Progenitor cell of endocrine pancreas (in vitro differentiated cells): ENCODE results near the gene PIN4. TPM values are rescaled to one million over a fixed set of nuclear protein-coding genes. Genes with fewer than 3 reads are reported as not detected.

Experiments used
- DNase-seq: peaks from one replicate; pipeline ENCODE4 v3.0.0; 2021; ENCODE audit warnings: low spot score; ENCODE audit not compliant: unreplicated experiment
- H3K27ac Mint-ChIP-seq: 2 replicates; pipeline ENCODE4 v1.8.0; 2021; ENCODE audit warnings: mild to moderate bottlenecking, moderate library complexity, mixed read lengths
- H3K27me3 Mint-ChIP-seq: 2 replicates; pipeline ENCODE4 v1.8.0; 2021; ENCODE audit warnings: mixed read lengths
- H3K36me3 Mint-ChIP-seq: 2 replicates; pipeline ENCODE4 v1.8.0; 2022; ENCODE audit warnings: mixed read lengths; ENCODE audit not compliant: insufficient read depth
- H3K4me1 Mint-ChIP-seq: 2 replicates; pipeline ENCODE4 v1.8.0; 2021; ENCODE audit warnings: low read depth, mixed read lengths
- H3K4me3 Mint-ChIP-seq: 2 replicates; pipeline ENCODE4 v1.8.0; 2021; ENCODE audit warnings: low read depth, mild to moderate bottlenecking, moderate library complexity, mixed read lengths
- H3K9me3 Mint-ChIP-seq: 2 replicates; pipeline ENCODE4 v1.8.0; 2021; ENCODE audit warnings: low read depth, mixed read lengths
- CTCF ChIP-seq: fragments of 200-600 bp; sonication (generic); IDR thresholded peaks from one replicate; pipeline ENCODE4 v1.5.0; 2021; ENCODE audit warnings: antibody characterized with exemption, mild to moderate bottlenecking; ENCODE audit not compliant: unreplicated experiment
- total RNA-seq: library from RNA; stranded (reverse); gene quantifications from 2 replicates; pipeline ENCODE4 v1.2.1, GENCODE V29; 2021

Gene PIN4
- total RNA-seq, 1 donor from 2014 or later = 19.0 TPM

GRCh38 chrX:72230290-72230689, 48.7 kb downstream of the PIN4 start:
- Mint-ChIP-seq H3K27me3 (no peaks in the 10 kb centered on the region), H3K9me3 (peaks cover 23% of the 10 kb centered on the region), H3K4me3 (no peak overlapping the region), H3K36me3 (peaks cover 32% of the 10 kb centered on the region), H3K27ac (no peak overlapping the region), H3K4me1 (no peaks in the 10 kb centered on the region)
- no peak for TF ChIP-seq CTCF
- no peak for DNase-seq

- Mint-ChIP-seq H3K27me3 (no peaks in the 10 kb centered on the region), H3K4me3 (no peak overlapping the region), H3K4me1 (peaks cover 1% of the 10 kb centered on the region), H3K27ac (no peak overlapping the region), H3K9me3 (peaks cover 17% of the 10 kb centered on the region), H3K36me3 (peaks cover 8% of the 10 kb centered on the region)
- DNase-seq = no peak
- no peak for TF ChIP-seq CTCF
Observed at GRCh38 chrX:72236841-72237240, 55.3 kb downstream of the PIN4 start.

- H3K36me3 Mint-ChIP-seq = peaks cover 8% of the 10 kb centered on the region
- no peak for DNase-seq
- no peaks in the 10 kb centered on the region for H3K27me3 Mint-ChIP-seq
- peak overlapping the region; percentile 78 for H3K4me3 Mint-ChIP-seq
- TF ChIP-seq CTCF = no peak
- H3K27ac Mint-ChIP-seq = peak overlapping the region; percentile 59
- peaks cover 1% of the 10 kb centered on the region for H3K4me1 Mint-ChIP-seq
- peaks cover 12% of the 10 kb centered on the region for H3K9me3 Mint-ChIP-seq
Observed at GRCh38 chrX:72238183-72238582, 56.6 kb downstream of the PIN4 start.

GRCh38 chrX:72238721-72239475, 57.3 kb downstream of the PIN4 start, which contains the start of gene ERCC6L:
Gene ERCC6L (minus strand): TSS chrX:72239027. CDS start chrX:72238911, 116 bp downstream.
- Mint-ChIP-seq H3K36me3 (peaks cover 8% of the 10 kb centered on the region), H3K4me3 (peak within 1 kb of the TSS; percentile 78), H3K27ac (peak within 1 kb of the TSS; percentile 94), H3K4me1 (peaks cover 1% of the 10 kb centered on the region), H3K9me3 (peaks cover 12% of the 10 kb centered on the region), H3K27me3 (no peaks in the 10 kb centered on the region)
- peak; percentile 74 for DNase-seq
- no peak for TF ChIP-seq CTCF

GRCh38 chrX:72240976-72241375, 59.4 kb downstream of the PIN4 start:
- Mint-ChIP-seq H3K27me3 (no peaks in the 10 kb centered on the region), H3K9me3 (peaks cover 4% of the 10 kb centered on the region), H3K4me3 (no peak overlapping the region)

More at GRCh38 chrX:72240976-72241375, 59.4 kb downstream of the PIN4 start:
- no peak for TF ChIP-seq CTCF
- DNase-seq = no peak
- Mint-ChIP-seq H3K27ac (no peak overlapping the region), H3K4me1 (peaks cover 1% of the 10 kb centered on the region), H3K36me3 (no peaks in the 10 kb centered on the region)
